HepG2 (cell line): ENCODE results near the gene ELOVL2. TPM values are rescaled to one million over a fixed set of nuclear protein-coding genes. Genes with fewer than 3 reads are reported as not detected.

ENCODE experiments used
- ATAC-seq: fragments of 200-7000 bp; cut with Tn5 transposase; 3 replicates; pipeline ENCODE4 v1.9.1; 2020; ENCODE audit warnings: mild to moderate bottlenecking, moderate library complexity
- BruUV-seq: library from RNA; stranded (reverse); fragments of 400-500 nt; replicated peaks from 2 replicates; lab custom pipeline; 2021; lab: Mats Ljungman, UMichigan
- CTCF ChIA-PET: fragments of 300-600 bp; formaldehyde crosslinking; extraction: SDS; loops from one replicate; lab custom pipeline; 2021; ENCODE audit warnings: low total read pairs, inconsistent platforms, low intra/inter-chr PET ratio; lab: Yijun Ruan, JAX
- POLR2A ChIA-PET: fragments of 350-600 bp; sonication (Branson Sonifier 250); formaldehyde crosslinking; loops from one replicate; lab custom pipeline; 2020; ENCODE audit warnings: antibody characterized with exemption, inconsistent platforms; lab: Yijun Ruan, JAX
- DNase-seq: peaks from one replicate; pipeline ENCODE4 v3.0.0-alpha.2; 2015; ENCODE audit warnings: low spot score
- FAIRE-seq: peaks from 3 replicates; lab custom pipeline; 2011; peaks lifted over from hg19 to GRCh38; lab: Jason Lieb, UNC
- H2AFZ ChIP-seq: one replicate; pipeline ENCODE4 v1.6.1; 2011; ENCODE audit warnings: low read length, inconsistent platforms
- H3K27ac ChIP-seq: fragments of 300-600 bp; 3 replicates; pipeline ENCODE4 v1.8.0; 2011; ENCODE audit warnings: mixed run types, mild to moderate bottlenecking, mixed read lengths, low read length, inconsistent platforms; ENCODE audit not compliant: insufficient read depth; ENCODE audit errors: extremely low read length
- H3K27me3 ChIP-seq, 2 experiments: fragments of 200-600 bp in 1 of 2; 2 replicates in 1 of 2; 3 replicates in 1 of 2; pipeline versions ENCODE4 v1.6.0 to v1.8.0; 2011; ENCODE audit warnings: low read length in 2 of 2, mild to moderate bottlenecking in 2 of 2, moderate library complexity in 2 of 2, inconsistent platforms in 1 of 2; ENCODE audit not compliant: insufficient read depth in 2 of 2, control insufficient read depth in 1 of 2
- H3K36me3 ChIP-seq, 2 experiments: fragments of 200-600 bp in 1 of 2; replicated peaks in 1 of 2; 2 replicates in 1 of 2; 3 replicates in 1 of 2; pipeline versions ENCODE4 v1.5.1 to v1.8.0; 2011; ENCODE audit warnings: low read length in 2 of 2, inconsistent platforms in 1 of 2; ENCODE audit not compliant: insufficient read depth in 2 of 2, control insufficient read depth in 1 of 2
- H3K4me1 ChIP-seq: 2 replicates; pipeline ENCODE4 v1.5.1; 2012; ENCODE audit warnings: low read length, inconsistent platforms; ENCODE audit not compliant: insufficient read depth
- H3K4me2 ChIP-seq: 2 replicates; pipeline ENCODE4 v1.6.0; 2011; ENCODE audit warnings: low read depth, low read length, inconsistent platforms
- H3K4me3 ChIP-seq, 3 experiments: fragments of 200-600 bp in 1 of 3; sonication (generic), shearing (Covaris generic) in 1 of 3; replicated peaks in 1 of 3; 2 replicates each; pipeline ENCODE4 v1.5.1; 2011 to 2016; ENCODE audit warnings: low read length in 3 of 3, inconsistent platforms in 2 of 3, low read depth in 2 of 3, mild to moderate bottlenecking in 2 of 3, control low read depth in 1 of 3, mixed read lengths in 1 of 3; ENCODE audit not compliant: insufficient read depth in 1 of 3
- H3K79me2 ChIP-seq: one replicate; pipeline ENCODE4 v1.6.1; 2011; ENCODE audit warnings: low read length, inconsistent platforms; ENCODE audit not compliant: insufficient read depth
- H3K9ac ChIP-seq: 2 replicates; pipeline ENCODE4 v1.6.0; 2011; ENCODE audit warnings: mild to moderate bottlenecking, low read depth, low read length, inconsistent platforms; ENCODE audit not compliant: insufficient read depth
- H3K9me3 ChIP-seq: 2 replicates; pipeline ENCODE4 v1.5.1; 2012; ENCODE audit warnings: mild to moderate bottlenecking, low read length
- H4K20me1 ChIP-seq: 2 replicates; pipeline ENCODE4 v1.6.0; 2011; ENCODE audit warnings: inconsistent platforms, mild to moderate bottlenecking, low read length, moderate library complexity; ENCODE audit not compliant: insufficient read depth
- CREB1 ChIP-seq, 2 experiments: fragments of 450-650 bp in 1 of 2; IDR thresholded peaks; 2 replicates each; pipeline ENCODE4 v1.6.1; 2016 to 2017; ENCODE audit warnings: control low read depth in 1 of 2, mild to moderate bottlenecking in 1 of 2, missing compliant biosample characterization in 1 of 2, missing genetic modification characterization in 1 of 2
- DNMT3B ChIP-seq: conservative IDR thresholded peaks from 2 replicates; pipeline ENCODE4 v1.6.1; 2016; ENCODE audit warnings: missing biosample characterization, control low read depth
- EEA1 ChIP-seq: sonication (generic); formaldehyde crosslinking; IDR thresholded peaks from 2 replicates; pipeline ENCODE4 v1.5.1; 2020; ENCODE audit warnings: mild to moderate bottlenecking, missing genetic modification reagents, borderline replicate concordance
- JUNB ChIP-seq: sonication (generic); formaldehyde crosslinking; IDR thresholded peaks from 2 replicates; pipeline ENCODE4 v1.8.0; 2022; ENCODE audit warnings: missing genetic modification reagents, mild to moderate bottlenecking, borderline replicate concordance
- KAT8 ChIP-seq: IDR thresholded peaks from 2 replicates; pipeline ENCODE4 v1.6.1; 2016; ENCODE audit warnings: missing genetic modification reagents, missing compliant biosample characterization
- NPAS2 ChIP-seq: sonication (generic); formaldehyde crosslinking; IDR thresholded peaks from 2 replicates; pipeline ENCODE4 v1.8.0; 2022; ENCODE audit warnings: mild to moderate bottlenecking, missing genetic modification reagents, borderline replicate concordance
- TAF15 ChIP-seq: fragments of 200-400 bp; formaldehyde crosslinking; IDR thresholded peaks from one replicate; pipeline ENCODE4 v1.6.1; 2018; ENCODE audit warnings: mild to moderate bottlenecking, low read depth, low read length; ENCODE audit not compliant: poor library complexity, severe bottlenecking
- ZNF136 ChIP-seq: sonication (generic); formaldehyde crosslinking; IDR thresholded peaks from 2 replicates; pipeline ENCODE4 v1.8.1; 2022; ENCODE audit warnings: low read depth, mild to moderate bottlenecking, moderate library complexity, missing genetic modification reagents
- ZNF138 ChIP-seq: sonication (generic); formaldehyde crosslinking; IDR thresholded peaks from 2 replicates; pipeline ENCODE4 v1.5.0; 2020; ENCODE audit warnings: mild to moderate bottlenecking, low read depth, missing genetic modification reagents
- ZNF33A ChIP-seq: sonication (generic); formaldehyde crosslinking; IDR thresholded peaks from 2 replicates; pipeline ENCODE4 v1.5.1; 2020; ENCODE audit warnings: missing genetic modification reagents, mild to moderate bottlenecking, moderate library complexity, borderline replicate concordance
- ZNF577 ChIP-seq: sonication (generic); formaldehyde crosslinking; IDR thresholded peaks from 2 replicates; pipeline ENCODE4 v1.4.0; 2020; ENCODE audit warnings: mild to moderate bottlenecking, low read depth, missing genetic modification reagents, borderline replicate concordance
- WGBS: methylation state at CpG from one replicate; pipeline ENCODE4 v1.1.6; 2017; ENCODE audit warnings: low lambda C conversion rate; 5-methylcytosine and 5-hydroxymethylcytosine counted together
- in situ Hi-C: cut with HindIII; loops from 2 replicates; pipeline ENCODE4 v1.10.0; 2017; ENCODE audit warnings: low pct_unique_long_range_greater_than_20kb; ENCODE audit not compliant: extremely low pct_ligation_motif_present
- intact Hi-C: fragments of 100-400 bp; cut with micrococcal nuclease; formaldehyde crosslinking; loops from one replicate; pipeline ENCODE4 v1.10.0; 2022; ENCODE audit not compliant: unreplicated experiment
- polyA plus RNA-seq, 8 experiments: library from polyadenylated mRNA; depleted of rRNA in 3 of 8; stranded (reverse) in 7 of 8; unstranded in 1 of 8; fragments of >200 nt; fragmentation: Illumina TruSeq in 4 of 8; extraction: Trizol in 4 of 8; gene quantifications; 2 replicates each; pipeline versions ENCODE4 v1.2.1 to v1.2.3, GENCODE V29; 2011 to 2016; ENCODE audit warnings: low read depth in 4 of 8, missing spikeins in 1 of 8, mixed read lengths in 1 of 8; ENCODE audit not compliant: insufficient read depth in 1 of 8
- total RNA-seq, 5 experiments: library from RNA; depleted of rRNA; stranded (reverse); fragments of >200 nt; fragmentation: Illumina TruSeq; extraction: Trizol; gene quantifications; 2 replicates each; pipeline ENCODE4 v1.2.3, GENCODE V29; 2016; ENCODE audit warnings: low read depth in 1 of 5
- TF ChIP-seq, protein P1 (sequence below): sonication (generic); formaldehyde crosslinking; IDR thresholded peaks from 2 replicates; pipeline ENCODE4 v1.9.0; 2021; ENCODE audit warnings: missing genetic modification reagents, mild to moderate bottlenecking, borderline replicate concordance
- TF ChIP-seq, protein P2 (sequence below): sonication (generic); formaldehyde crosslinking; IDR thresholded peaks from 2 replicates; pipeline ENCODE4 v1.5.0; 2020; ENCODE audit warnings: mild to moderate bottlenecking, missing genetic modification reagents
- TF ChIP-seq, protein P3 (sequence below): IDR thresholded peaks from 2 replicates; pipeline ENCODE4 v1.6.1; 2018; ENCODE audit warnings: missing genetic modification reagents, mild to moderate bottlenecking, missing compliant biosample characterization

The ELOVL2 gene
- total and polyA plus RNA-seq, 2 of the 13 experiments (the other 11 are each of a cell fraction or from before 2014, with no cell fraction given), result 43.6 to 65.4 TPM

DNA sequence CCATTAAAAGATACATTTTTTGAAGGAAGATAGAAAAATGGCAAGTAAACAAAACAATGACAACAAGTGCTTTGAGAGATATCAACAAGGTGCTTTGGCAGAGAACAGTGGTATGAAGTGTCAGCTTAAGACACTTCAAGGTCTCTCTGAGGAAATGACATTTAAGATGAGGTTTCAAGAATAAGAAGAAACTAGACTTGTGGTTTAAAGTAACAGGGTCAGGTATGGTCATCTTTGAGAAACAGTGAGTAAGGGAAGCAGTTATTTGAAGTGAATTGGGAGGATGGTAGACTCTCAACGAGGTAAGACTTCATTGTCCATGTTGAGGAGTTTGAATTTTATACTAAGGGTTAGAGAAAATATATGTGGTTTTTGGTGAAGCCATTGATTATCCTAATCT lies 79.4 kb downstream of the ELOVL2 start:
- DNase-seq (no peak), ATAC-seq (no peak), FAIRE-seq (no peak)
- no peak overlapping the region for H2AFZ ChIP-seq
- H3K79me2 ChIP-seq, result no peaks in the 10 kb centered on the region
- 2% methylated on average over 1 of the region's 1 CpG for WGBS
- peaks cover 9% of the 10 kb centered on the region; the same call in 1 of the 2 replicates for H3K9me3 ChIP-seq
- no peak overlapping the region for H3K27ac ChIP-seq
- in situ Hi-C loops, result no loop called here
- CTCF ChIA-PET, result no interaction called here
- TF ChIP-seq KAT8 (no peak), NPAS2 (no peak), ZNF577 (no peak), ZNF136 (CRISPR knock-in tag) (no peak), ZNF33A (CRISPR knock-in tag) (no peak), CREB1 (IDR thresholded peaks at IDR 0.05) (no peak), CREB1 (CRISPR knock-in tag; IDR thresholded peaks at IDR 0.05) (no peak), TAF15 (no peak), JUNB (no peak), ZNF138 (no peak), DNMT3B (CRISPR knock-in tag) (no peak), EEA1 (CRISPR knock-in tag) (no peak)
- TF ChIP-seq, protein P1, sequence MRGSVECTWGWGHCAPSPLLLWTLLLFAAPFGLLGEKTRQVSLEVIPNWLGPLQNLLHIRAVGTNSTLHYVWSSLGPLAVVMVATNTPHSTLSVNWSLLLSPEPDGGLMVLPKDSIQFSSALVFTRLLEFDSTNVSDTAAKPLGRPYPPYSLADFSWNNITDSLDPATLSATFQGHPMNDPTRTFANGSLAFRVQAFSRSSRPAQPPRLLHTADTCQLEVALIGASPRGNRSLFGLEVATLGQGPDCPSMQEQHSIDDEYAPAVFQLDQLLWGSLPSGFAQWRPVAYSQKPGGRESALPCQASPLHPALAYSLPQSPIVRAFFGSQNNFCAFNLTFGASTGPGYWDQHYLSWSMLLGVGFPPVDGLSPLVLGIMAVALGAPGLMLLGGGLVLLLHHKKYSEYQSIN (CRISPR knock-in tag), result no peak
- TF ChIP-seq, protein P2, sequence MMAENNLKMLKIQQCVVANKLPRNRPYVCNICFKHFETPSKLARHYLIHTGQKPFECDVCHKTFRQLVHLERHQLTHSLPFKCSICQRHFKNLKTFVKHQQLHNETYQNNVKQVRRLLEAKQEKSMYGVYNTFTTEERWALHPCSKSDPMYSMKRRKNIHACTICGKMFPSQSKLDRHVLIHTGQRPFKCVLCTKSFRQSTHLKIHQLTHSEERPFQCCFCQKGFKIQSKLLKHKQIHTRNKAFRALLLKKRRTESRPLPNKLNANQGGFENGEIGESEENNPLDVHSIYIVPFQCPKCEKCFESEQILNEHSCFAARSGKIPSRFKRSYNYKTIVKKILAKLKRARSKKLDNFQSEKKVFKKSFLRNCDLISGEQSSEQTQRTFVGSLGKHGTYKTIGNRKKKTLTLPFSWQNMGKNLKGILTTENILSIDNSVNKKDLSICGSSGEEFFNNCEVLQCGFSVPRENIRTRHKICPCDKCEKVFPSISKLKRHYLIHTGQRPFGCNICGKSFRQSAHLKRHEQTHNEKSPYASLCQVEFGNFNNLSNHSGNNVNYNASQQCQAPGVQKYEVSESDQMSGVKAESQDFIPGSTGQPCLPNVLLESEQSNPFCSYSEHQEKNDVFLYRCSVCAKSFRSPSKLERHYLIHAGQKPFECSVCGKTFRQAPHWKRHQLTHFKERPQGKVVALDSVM (CRISPR knock-in tag), result no peak
- TF ChIP-seq, protein P3, sequence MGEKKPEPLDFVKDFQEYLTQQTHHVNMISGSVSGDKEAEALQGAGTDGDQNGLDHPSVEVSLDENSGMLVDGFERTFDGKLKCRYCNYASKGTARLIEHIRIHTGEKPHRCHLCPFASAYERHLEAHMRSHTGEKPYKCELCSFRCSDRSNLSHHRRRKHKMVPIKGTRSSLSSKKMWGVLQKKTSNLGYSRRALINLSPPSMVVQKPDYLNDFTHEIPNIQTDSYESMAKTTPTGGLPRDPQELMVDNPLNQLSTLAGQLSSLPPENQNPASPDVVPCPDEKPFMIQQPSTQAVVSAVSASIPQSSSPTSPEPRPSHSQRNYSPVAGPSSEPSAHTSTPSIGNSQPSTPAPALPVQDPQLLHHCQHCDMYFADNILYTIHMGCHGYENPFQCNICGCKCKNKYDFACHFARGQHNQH (CRISPR knock-in tag), result no peak
- no peak overlapping the region for H3K9ac ChIP-seq
- no peak overlapping the region for H3K4me2 ChIP-seq
- H3K4me3 ChIP-seq, result no peak overlapping the region
- POLR2A ChIA-PET, result no interaction called here
- no peaks in the 10 kb centered on the region for H3K36me3 ChIP-seq
- BruUV-seq, result no TSS peak
- intact Hi-C loops, result no loop called here
- H3K4me1 ChIP-seq, result peaks cover 22% of the 10 kb centered on the region
- no peaks in the 10 kb centered on the region for H3K27me3 ChIP-seq
- H4K20me1 ChIP-seq, result no peaks in the 10 kb centered on the region
